ENCODE data around the gene PDE3A. TPM values are rescaled to one million over a fixed set of nuclear protein-coding genes. Genes with fewer than 3 reads are reported as not detected.

PDE3A gene
- total RNA-seq, 1 experiment from 2014 or later: 19.9 TPM

- no peak overlapping the region for H3K27ac Mint-ChIP-seq (ENCODE audit: unreplicated experiment)
- CTCF ChIA-PET: no interaction called here
- H3K4me3 Mint-ChIP-seq (ENCODE audit: low read depth, unreplicated experiment): no peak overlapping the region
- TF ChIP-seq CTCF (IDR thresholded peaks at IDR 0.05; ENCODE audit: unreplicated experiment): no peak
- intact Hi-C loops (cut with micrococcal nuclease; ENCODE audit: unreplicated experiment): no loop called here
- BruUV-seq (replicated peaks): no TSS peak
- peaks cover 15% of the 10 kb centered on the region for H3K4me1 Mint-ChIP-seq (ENCODE audit: low read depth, unreplicated experiment)
- no peaks in the 10 kb centered on the region for H3K9me3 Mint-ChIP-seq (ENCODE audit: low read depth, unreplicated experiment)
- H3K36me3 Mint-ChIP-seq (ENCODE audit: insufficient read depth, unreplicated experiment): peaks cover 19% of the 10 kb centered on the region
- no peaks in the 10 kb centered on the region for H3K27me3 Mint-ChIP-seq (ENCODE audit: unreplicated experiment)
- no peak for DNase-seq
Measured at GRCh38 chr12:20364501-20364900, 3.8 kb upstream of the PDE3A start.

- no peak for TF ChIP-seq CTCF (IDR thresholded peaks at IDR 0.05; ENCODE audit: unreplicated experiment)
- peaks cover 15% of the 10 kb centered on the region for H3K4me1 Mint-ChIP-seq (ENCODE audit: low read depth, unreplicated experiment)
- no peaks in the 10 kb centered on the region for H3K9me3 Mint-ChIP-seq (ENCODE audit: low read depth, unreplicated experiment)
- no peak for DNase-seq
- H3K27ac Mint-ChIP-seq (ENCODE audit: unreplicated experiment): peak overlapping the region; percentile 78
- CTCF ChIA-PET: no interaction called here
- H3K27me3 Mint-ChIP-seq (ENCODE audit: unreplicated experiment): no peaks in the 10 kb centered on the region
- H3K36me3 Mint-ChIP-seq (ENCODE audit: insufficient read depth, unreplicated experiment): peaks cover 39% of the 10 kb centered on the region
- H3K4me3 Mint-ChIP-seq (ENCODE audit: low read depth, unreplicated experiment): no peak overlapping the region
- BruUV-seq (replicated peaks): no TSS peak
- intact Hi-C loops (cut with micrococcal nuclease; ENCODE audit: unreplicated experiment): no loop called here
Measured at GRCh38 chr12:20366776-20367409, 1.4 kb upstream of the PDE3A start.

GRCh38 chr12:20367583-20368113 is 689 bp upstream of the PDE3A start:
- Mint-ChIP-seq H3K27ac (ENCODE audit: unreplicated experiment) (peak overlapping the region; percentile 78), H3K27me3 (ENCODE audit: unreplicated experiment) (no peaks in the 10 kb centered on the region), H3K36me3 (ENCODE audit: insufficient read depth, unreplicated experiment) (peaks cover 39% of the 10 kb centered on the region), H3K4me3 (ENCODE audit: low read depth, unreplicated experiment) (peak overlapping the region; percentile 94), H3K4me1 (ENCODE audit: low read depth, unreplicated experiment) (peaks cover 18% of the 10 kb centered on the region), H3K9me3 (ENCODE audit: low read depth, unreplicated experiment) (no peaks in the 10 kb centered on the region)
- CTCF ChIA-PET: interaction anchor here (0.6 to 1.4 kb wide), 4 partner anchors 336 to 763 kb away, joined by 3 to 6 read pairs (median 4); partner anchors contain the start of gene SLCO1B1
- intact Hi-C loops (cut with micrococcal nuclease; ENCODE audit: unreplicated experiment): no loop called here
- no TSS peak for BruUV-seq (replicated peaks)
- TF ChIP-seq CTCF (IDR thresholded peaks at IDR 0.05; ENCODE audit: unreplicated experiment): no peak
- DNase-seq: no peak

GRCh38 chr12:20368651-20369304 is 441 bp downstream of the PDE3A start:
- intact Hi-C loops (cut with micrococcal nuclease; ENCODE audit: unreplicated experiment): no loop called here
- peaks cover 39% of the 10 kb centered on the region for H3K36me3 Mint-ChIP-seq (ENCODE audit: insufficient read depth, unreplicated experiment)
- H3K27ac Mint-ChIP-seq (ENCODE audit: unreplicated experiment): peak overlapping the region; percentile 78
- DNase-seq: peak; percentile 28
- BruUV-seq (replicated peaks): TSS peak; percentile 33
- peaks cover 29% of the 10 kb centered on the region for H3K4me1 Mint-ChIP-seq (ENCODE audit: low read depth, unreplicated experiment)
- no peak for TF ChIP-seq CTCF (IDR thresholded peaks at IDR 0.05; ENCODE audit: unreplicated experiment)
- H3K27me3 Mint-ChIP-seq (ENCODE audit: unreplicated experiment): no peaks in the 10 kb centered on the region
- CTCF ChIA-PET: interaction anchor here (0.6 to 1.4 kb wide), 3 partner anchors 338 to 1350 kb away, joined by 3 to 6 read pairs (median 5); no protein-coding TSS in a partner anchor
- peak overlapping the region; percentile 94 for H3K4me3 Mint-ChIP-seq (ENCODE audit: low read depth, unreplicated experiment)
- H3K9me3 Mint-ChIP-seq (ENCODE audit: low read depth, unreplicated experiment): no peaks in the 10 kb centered on the region
